ENCODE data around the gene FAM3D.

The FAM3D gene

DNA sequence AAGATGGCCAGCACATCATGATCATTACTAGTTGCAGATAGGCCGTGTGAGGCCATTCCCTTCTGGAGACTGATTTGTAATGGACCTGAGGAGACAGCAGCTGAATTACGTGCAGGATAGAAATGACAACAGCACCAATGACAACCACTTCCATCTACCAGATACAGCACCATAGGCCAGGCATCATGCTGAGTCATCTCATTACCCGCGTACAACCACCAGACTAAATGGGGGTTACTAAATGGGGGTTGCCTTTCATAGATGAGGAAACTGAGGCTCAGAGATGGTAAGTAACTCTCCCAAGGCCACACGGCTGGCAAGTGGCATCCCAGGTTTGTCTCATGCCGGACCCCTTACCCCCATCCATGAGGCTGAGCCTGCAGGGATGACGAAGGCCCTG is 56.6 kb downstream of the FAM3D start:
- TF ChIP-seq POLR2AphosphoS5 (IDR thresholded peaks at IDR 0.05; ENCODE audit: low read depth, low read length), result no peak
- no peak for TF ChIP-seq SIN3A (IDR thresholded peaks at IDR 0.05; ENCODE audit: borderline replicate concordance, insufficient read depth, low read length)
- no peak for TF ChIP-seq TAF1 (IDR thresholded peaks at IDR 0.05; ENCODE audit: borderline replicate concordance, insufficient read depth, low read length)
- no peak for TF ChIP-seq FOXP2 (optimal IDR thresholded peaks at IDR 0.05; ENCODE audit: borderline replicate concordance, extremely low read depth, extremely low read length, insufficient read depth)
- no peak for TF ChIP-seq REST (IDR thresholded peaks at IDR 0.05; ENCODE audit: insufficient read depth in 1 of 2, low read depth in 2 of 2, low read length in 2 of 2)

DNA sequence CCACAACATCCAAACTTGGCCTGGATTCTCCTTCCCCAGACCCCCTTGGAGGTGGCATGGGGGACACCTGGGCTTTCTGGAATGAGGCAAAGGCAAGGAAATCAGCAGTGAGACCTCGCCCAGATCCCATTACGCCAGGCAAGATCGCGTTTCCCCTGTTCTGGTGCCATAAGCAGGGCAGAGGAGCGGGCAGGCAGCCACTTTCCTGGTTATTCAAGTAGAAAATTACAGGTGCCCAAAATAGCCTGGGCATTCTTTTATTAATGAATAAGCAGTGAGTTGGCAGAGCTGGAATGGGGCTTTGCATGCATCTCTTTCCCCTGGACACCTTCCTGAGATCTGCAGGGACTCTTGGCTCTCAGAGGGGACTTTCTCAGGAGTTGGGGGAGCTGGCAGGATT is 57.9 kb downstream of the FAM3D start:
- TF ChIP-seq REST (IDR thresholded peaks at IDR 0.05; ENCODE audit: insufficient read depth in 1 of 2, low read depth in 2 of 2, low read length in 2 of 2) (no peak), FOXP2 (optimal IDR thresholded peaks at IDR 0.05; ENCODE audit: borderline replicate concordance, extremely low read depth, extremely low read length, insufficient read depth) (no peak), TAF1 (IDR thresholded peaks at IDR 0.05; ENCODE audit: borderline replicate concordance, insufficient read depth, low read length) (no peak), SIN3A (IDR thresholded peaks at IDR 0.05; ENCODE audit: borderline replicate concordance, insufficient read depth, low read length) (no peak), POLR2AphosphoS5 (IDR thresholded peaks at IDR 0.05; ENCODE audit: low read depth, low read length) (no peak)

DNA sequence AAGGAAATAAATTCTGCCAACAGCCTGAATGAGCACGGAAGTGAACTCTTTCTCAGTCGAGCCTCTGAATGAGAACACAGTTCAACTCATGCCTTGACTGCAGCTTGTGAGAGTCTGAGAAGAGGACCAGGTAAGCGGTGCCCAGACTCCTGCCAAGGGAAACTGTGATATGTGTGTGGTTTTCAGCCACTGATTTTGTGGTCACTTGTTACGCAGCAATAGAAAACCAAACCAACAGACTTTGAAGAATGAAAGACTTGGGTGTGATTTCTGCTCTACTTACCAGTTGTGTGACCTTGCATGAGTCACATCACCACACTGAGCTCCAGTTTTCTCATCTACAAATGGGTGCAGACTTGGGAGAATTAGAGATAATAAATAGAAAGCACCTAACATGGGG is 58.8 kb downstream of the FAM3D start:
- TF ChIP-seq POLR2AphosphoS5 (IDR thresholded peaks at IDR 0.05; ENCODE audit: low read depth, low read length) (no peak), TAF1 (IDR thresholded peaks at IDR 0.05; ENCODE audit: borderline replicate concordance, insufficient read depth, low read length) (no peak), SIN3A (IDR thresholded peaks at IDR 0.05; ENCODE audit: borderline replicate concordance, insufficient read depth, low read length) (no peak), REST (IDR thresholded peaks at IDR 0.05; ENCODE audit: insufficient read depth in 1 of 2, low read depth in 2 of 2, low read length in 2 of 2) (no peak), FOXP2 (optimal IDR thresholded peaks at IDR 0.05; ENCODE audit: borderline replicate concordance, extremely low read depth, extremely low read length, insufficient read depth) (no peak)

- TF ChIP-seq REST (IDR thresholded peaks at IDR 0.05; ENCODE audit: insufficient read depth in 1 of 2, low read depth in 2 of 2, low read length in 2 of 2), result no peak
- TF ChIP-seq SIN3A (IDR thresholded peaks at IDR 0.05; ENCODE audit: borderline replicate concordance, insufficient read depth, low read length), result no peak
- no peak for TF ChIP-seq TAF1 (IDR thresholded peaks at IDR 0.05; ENCODE audit: borderline replicate concordance, insufficient read depth, low read length)
- TF ChIP-seq POLR2AphosphoS5 (IDR thresholded peaks at IDR 0.05; ENCODE audit: low read depth, low read length), result no peak
- TF ChIP-seq FOXP2 (optimal IDR thresholded peaks at IDR 0.05; ENCODE audit: borderline replicate concordance, extremely low read depth, extremely low read length, insufficient read depth), result no peak
These were observed 59.9 kb downstream of the FAM3D start for GRCh38 chr3:58606693-58607092.

GRCh38 chr3:58604031-58604430 is 62.5 kb downstream of the FAM3D start:
- TF ChIP-seq TAF1 (IDR thresholded peaks at IDR 0.05; ENCODE audit: borderline replicate concordance, insufficient read depth, low read length), result no peak
- TF ChIP-seq REST (IDR thresholded peaks at IDR 0.05; ENCODE audit: insufficient read depth in 1 of 2, low read depth in 2 of 2, low read length in 2 of 2), result no peak
- no peak for TF ChIP-seq SIN3A (IDR thresholded peaks at IDR 0.05; ENCODE audit: borderline replicate concordance, insufficient read depth, low read length)
- TF ChIP-seq FOXP2 (optimal IDR thresholded peaks at IDR 0.05; ENCODE audit: borderline replicate concordance, extremely low read depth, extremely low read length, insufficient read depth), result no peak
- no peak for TF ChIP-seq POLR2AphosphoS5 (IDR thresholded peaks at IDR 0.05; ENCODE audit: low read depth, low read length)
